Measurements from ENCODE around the gene DRAXIN.

The DRAXIN gene

DNA sequence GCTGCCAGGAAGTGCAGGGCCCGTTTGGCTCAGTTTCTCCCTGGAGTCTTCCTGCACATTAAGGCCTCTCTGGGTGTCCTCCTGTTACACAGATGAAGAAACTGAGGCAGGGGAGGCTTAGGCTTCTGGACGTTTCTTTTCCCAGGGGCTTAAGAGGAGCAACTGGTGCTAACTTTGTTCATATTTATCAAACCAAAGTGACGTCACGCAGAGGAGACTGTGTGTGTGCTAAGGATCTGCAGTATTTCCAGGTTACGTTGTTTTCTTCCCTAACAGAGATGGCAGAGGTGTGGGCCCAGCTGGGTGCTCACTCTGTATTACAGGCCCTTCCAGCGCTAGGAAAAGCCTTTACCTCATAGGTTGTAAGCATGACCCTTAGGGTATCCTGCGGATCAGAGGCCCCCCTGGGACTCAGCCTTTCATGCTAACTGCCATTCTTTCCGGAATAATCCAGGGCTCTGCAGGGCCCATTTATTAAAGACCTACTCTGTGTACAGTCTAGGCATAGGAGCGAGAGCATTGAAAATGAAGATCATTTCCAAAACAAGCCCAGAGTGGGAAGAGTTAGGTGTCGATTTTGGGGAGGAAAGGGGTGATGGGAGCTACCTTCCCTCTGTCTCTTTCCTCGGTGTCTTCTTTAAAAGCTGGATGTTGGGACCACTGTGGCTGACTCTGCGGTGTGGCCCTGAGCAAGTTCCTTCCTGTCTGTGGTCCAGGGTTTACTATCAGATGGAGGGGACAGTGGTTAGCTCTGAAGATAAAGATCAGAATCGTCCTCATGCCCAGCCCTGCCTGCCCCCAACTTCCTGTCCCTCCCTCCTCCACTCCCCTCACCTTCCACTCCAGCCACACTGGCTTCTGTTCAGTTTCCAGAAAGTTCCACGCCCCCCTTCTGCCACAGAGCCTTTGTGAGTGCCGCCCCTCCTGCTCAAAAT, 49.0 kb downstream of the DRAXIN start:
- TF ChIP-seq CTCF (IDR thresholded peaks at IDR 0.05; ENCODE audit: low read depth, low read length), result no peak
- DNase-seq (ENCODE audit: extremely low read depth, low read depth), result no peak

DNA sequence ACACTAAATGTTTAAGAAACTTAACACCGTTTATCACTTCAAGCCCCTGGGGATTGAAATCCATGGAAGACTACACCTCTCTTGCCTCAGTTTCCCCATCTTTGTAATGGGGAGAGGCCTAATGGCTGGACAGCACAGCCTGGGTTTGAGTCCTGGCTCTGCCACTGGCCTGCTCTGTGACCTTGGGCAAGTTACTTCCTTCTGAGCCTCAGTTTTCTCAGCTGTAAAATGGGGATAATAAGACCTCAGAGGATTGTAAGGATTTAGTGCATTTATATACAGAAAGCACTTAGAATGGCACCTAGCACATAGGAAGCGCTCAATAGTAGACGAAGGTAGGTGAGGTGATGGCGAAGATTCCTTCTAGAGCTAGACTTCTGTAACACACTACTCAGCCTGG, 50.0 kb downstream of the DRAXIN start:
- no peak for TF ChIP-seq CTCF (IDR thresholded peaks at IDR 0.05; ENCODE audit: low read depth, low read length)
- DNase-seq (ENCODE audit: extremely low read depth, low read depth), result no peak

DNA sequence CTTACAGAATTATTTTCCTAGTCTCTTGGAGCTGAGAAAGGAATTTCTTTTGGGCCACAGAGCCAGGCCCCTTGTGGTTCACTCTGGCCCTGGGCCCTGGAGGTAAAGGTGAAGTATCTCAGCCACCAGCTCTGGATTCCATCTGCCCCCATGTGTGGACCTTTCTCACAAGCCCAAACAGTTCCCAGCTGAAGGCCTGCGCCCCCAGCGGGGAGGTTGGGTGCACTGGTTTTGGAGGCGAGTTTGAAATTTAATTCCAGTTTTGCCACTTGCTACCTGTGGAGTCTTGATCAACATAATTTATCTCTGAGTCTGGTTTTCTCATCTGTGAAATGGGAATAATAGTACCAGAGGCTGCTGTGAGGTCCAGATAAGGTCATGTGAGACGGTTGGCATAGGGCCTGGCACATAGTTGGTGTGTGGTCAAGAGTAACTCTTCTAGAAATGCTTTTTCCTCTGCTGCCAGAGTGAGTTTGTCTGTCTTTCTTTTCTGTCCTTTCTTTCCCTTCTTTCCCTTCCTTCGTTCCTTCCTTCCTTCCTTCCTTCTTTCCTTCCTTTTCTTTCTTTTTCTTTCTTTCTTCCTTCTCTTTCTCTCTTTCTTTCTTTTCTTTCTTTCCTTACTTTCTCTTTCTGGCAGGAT, 50.5 kb downstream of the DRAXIN start:
- no peak for TF ChIP-seq CTCF (IDR thresholded peaks at IDR 0.05; ENCODE audit: low read depth, low read length)
- no peak for DNase-seq (ENCODE audit: extremely low read depth, low read depth)

- DNase-seq (ENCODE audit: extremely low read depth, low read depth), result no peak
- TF ChIP-seq CTCF (IDR thresholded peaks at IDR 0.05; ENCODE audit: low read depth, low read length), result no peak
Measured at GRCh38 chr1:11744287-11744686, 52.8 kb downstream of the DRAXIN start.

- no peak for DNase-seq (ENCODE audit: extremely low read depth, low read depth)
- TF ChIP-seq CTCF (IDR thresholded peaks at IDR 0.05; ENCODE audit: low read depth, low read length), result no peak
Measured at GRCh38 chr1:11746092-11746491, 54.6 kb downstream of the DRAXIN start.

DNA sequence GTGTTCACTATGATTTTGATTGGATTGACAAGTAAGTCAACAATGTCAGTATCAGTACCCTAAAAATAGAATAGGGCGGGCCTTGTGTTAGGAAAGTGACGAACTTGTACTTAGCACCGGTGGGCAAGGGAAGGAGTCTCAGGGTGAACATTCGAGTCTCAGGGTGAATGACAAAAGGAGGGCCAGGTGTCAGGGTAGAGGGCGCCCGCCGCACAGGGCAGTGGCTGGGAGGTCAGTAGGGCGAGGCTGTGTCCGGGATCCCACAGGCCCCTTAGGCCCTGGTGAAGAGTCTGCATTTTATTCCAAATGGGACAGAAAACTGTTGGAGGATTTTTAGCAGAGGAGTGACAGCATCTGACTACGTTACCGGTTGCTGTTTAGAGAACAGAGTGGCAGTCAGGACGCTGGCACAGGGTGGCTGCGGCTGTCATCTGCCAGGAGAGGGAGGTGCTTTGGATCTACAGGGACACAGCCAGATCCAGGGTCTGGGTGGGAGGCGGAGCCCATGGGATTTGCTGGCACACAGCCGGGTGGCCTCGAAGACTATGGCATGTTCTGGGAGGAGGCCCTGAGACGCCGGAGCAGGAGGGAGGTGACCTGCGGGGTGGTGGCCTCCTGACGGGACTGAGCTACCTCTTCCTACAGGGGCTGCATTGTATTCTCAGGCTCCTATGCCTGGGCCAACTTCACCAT, 55.4 kb downstream of the DRAXIN start:
- DNase-seq (ENCODE audit: extremely low read depth, low read depth), result no peak
- TF ChIP-seq CTCF (IDR thresholded peaks at IDR 0.05; ENCODE audit: low read depth, low read length), result no peak

Measured in AG09319 (cell line).